Measurements from ENCODE around the gene MED17. TPM values are rescaled to one million over a fixed set of nuclear protein-coding genes. Genes with fewer than 3 reads are reported as not detected.

MED17 gene
- total RNA-seq, 6 experiments from 2014 or later, result 4.8 to 10.1 (median 8.5) TPM

GRCh38 chr11:93838967-93839366 lies 54.9 kb downstream of the MED17 start:
- no peak for TF ChIP-seq POLR2A (IDR thresholded peaks at IDR 0.05)
- TF ChIP-seq CTCF (IDR thresholded peaks at IDR 0.05), result no peak
- Histone ChIP-seq H3K27ac (no peak overlapping the region), H3K9me3 (no peaks in the 10 kb centered on the region), H3K36me3 (no peaks in the 10 kb centered on the region), H3K27me3 (no peaks in the 10 kb centered on the region), H3K4me1 (no peaks in the 10 kb centered on the region), H3K4me3 (no peak overlapping the region)
- DNase-seq, result no peak
- intact Hi-C loops (cut with DNase I), result no loop called here
- no peak for ATAC-seq
- 100% methylated on average over 2 of the region's 8 CpGs for WGBS (ENCODE audit: insufficient coverage, low coverage, low lambda C conversion rate, missing lambda C conversion rate)

GRCh38 chr11:93840180-93840579 lies 56.1 kb downstream of the MED17 start:
- ATAC-seq (no peak), DNase-seq (no peak)
- no peaks in the 10 kb centered on the region for H3K9me3 ChIP-seq
- WGBS (ENCODE audit: insufficient coverage, low coverage, low lambda C conversion rate, missing lambda C conversion rate), result 50% methylated on average over 2 of the region's 2 CpGs
- no peaks in the 10 kb centered on the region for H3K4me1 ChIP-seq
- no peak for TF ChIP-seq POLR2A (IDR thresholded peaks at IDR 0.05)
- no peak for TF ChIP-seq CTCF (IDR thresholded peaks at IDR 0.05)
- intact Hi-C loops (cut with DNase I), result no loop called here
- H3K27ac ChIP-seq, result no peak overlapping the region
- no peaks in the 10 kb centered on the region for H3K27me3 ChIP-seq
- no peaks in the 10 kb centered on the region for H3K36me3 ChIP-seq
- no peak overlapping the region for H3K4me3 ChIP-seq

GRCh38 chr11:93840981-93841380 lies 56.9 kb downstream of the MED17 start:
- Histone ChIP-seq H3K27me3 (no peaks in the 10 kb centered on the region), H3K9me3 (no peaks in the 10 kb centered on the region), H3K4me1 (no peaks in the 10 kb centered on the region), H3K4me3 (no peak overlapping the region), H3K36me3 (no peaks in the 10 kb centered on the region), H3K27ac (no peak overlapping the region)
- ATAC-seq (no peak), DNase-seq (no peak)
- TF ChIP-seq POLR2A (IDR thresholded peaks at IDR 0.05), result no peak
- no peak for TF ChIP-seq CTCF (IDR thresholded peaks at IDR 0.05)
- 43% methylated on average over 3 of the region's 3 CpGs for WGBS (ENCODE audit: insufficient coverage, low coverage, low lambda C conversion rate, missing lambda C conversion rate)
- intact Hi-C loops (cut with DNase I), result no loop called here

- no peak for DNase-seq
- H3K27me3 ChIP-seq, result no peaks in the 10 kb centered on the region
- H3K4me1 ChIP-seq, result no peaks in the 10 kb centered on the region
- intact Hi-C loops (cut with DNase I), result no loop called here
- no peak overlapping the region for H3K27ac ChIP-seq
- no peak overlapping the region for H3K4me3 ChIP-seq
- no peak for ATAC-seq
- H3K36me3 ChIP-seq, result no peaks in the 10 kb centered on the region
- 75% methylated on average over 2 of the region's 2 CpGs for WGBS (ENCODE audit: insufficient coverage, low coverage, low lambda C conversion rate, missing lambda C conversion rate)
- H3K9me3 ChIP-seq, result no peaks in the 10 kb centered on the region
- TF ChIP-seq CTCF (IDR thresholded peaks at IDR 0.05) (no peak), POLR2A (IDR thresholded peaks at IDR 0.05) (no peak)
Measured at GRCh38 chr11:93841446-93841845, 57.4 kb downstream of the MED17 start.

GRCh38 chr11:93842034-93842433 lies 58.0 kb downstream of the MED17 start:
- Histone ChIP-seq H3K9me3 (no peaks in the 10 kb centered on the region), H3K27ac (no peak overlapping the region), H3K4me1 (no peaks in the 10 kb centered on the region), H3K36me3 (no peaks in the 10 kb centered on the region), H3K4me3 (no peak overlapping the region), H3K27me3 (no peaks in the 10 kb centered on the region)
- ATAC-seq (no peak), DNase-seq (no peak)
- intact Hi-C loops (cut with DNase I), result no loop called here
- no peak for TF ChIP-seq POLR2A (IDR thresholded peaks at IDR 0.05)
- no peak for TF ChIP-seq CTCF (IDR thresholded peaks at IDR 0.05)
- WGBS (ENCODE audit: insufficient coverage, low coverage, low lambda C conversion rate, missing lambda C conversion rate), result 69% methylated on average over 4 of the region's 4 CpGs

Data from right lobe of liver (tissue), 6 donors.